Glutamatergic neuron (in vitro differentiated cells): ENCODE results near the gene SMOC2. TPM values are rescaled to one million over a fixed set of nuclear protein-coding genes. Genes with fewer than 3 reads are reported as not detected.

Experiments used
- DNase-seq: peaks from one replicate; pipeline ENCODE4 v3.0.0; 2022
- H3K27ac Mint-ChIP-seq: one replicate; pipeline ENCODE4 v1.8.0; 2020; ENCODE audit warnings: mild to moderate bottlenecking, mixed read lengths, inconsistent platforms; ENCODE audit not compliant: unreplicated experiment
- H3K27me3 Mint-ChIP-seq: one replicate; pipeline ENCODE4 v1.8.0; 2020; ENCODE audit warnings: mild to moderate bottlenecking, moderate library complexity, mixed read lengths, inconsistent platforms; ENCODE audit not compliant: unreplicated experiment
- H3K36me3 Mint-ChIP-seq: one replicate; pipeline ENCODE4 v1.8.0; 2020; ENCODE audit warnings: mild to moderate bottlenecking, mixed read lengths, inconsistent platforms; ENCODE audit not compliant: unreplicated experiment
- H3K4me1 Mint-ChIP-seq: one replicate; pipeline ENCODE4 v1.8.0; 2020; ENCODE audit warnings: mild to moderate bottlenecking, low read depth, mixed read lengths, inconsistent platforms; ENCODE audit not compliant: unreplicated experiment
- H3K4me3 Mint-ChIP-seq: one replicate; pipeline ENCODE4 v1.8.0; 2020; ENCODE audit warnings: mild to moderate bottlenecking, mixed read lengths, inconsistent platforms; ENCODE audit not compliant: unreplicated experiment
- H3K9me3 Mint-ChIP-seq: one replicate; pipeline ENCODE4 v1.8.0; 2020; ENCODE audit warnings: mild to moderate bottlenecking, moderate library complexity, mixed read lengths, inconsistent platforms; ENCODE audit not compliant: unreplicated experiment
- total RNA-seq: library from RNA; stranded (reverse); fragmentation: NEBNext Ultra II Directional; extraction: Animal tissue kit (Norgen Biotek cat#: 25700); gene quantifications from one replicate; pipeline ENCODE4 v1.2.1, GENCODE V29; 2021; ENCODE audit not compliant: unreplicated experiment
- TF ChIP-seq, protein P1 (sequence below): fragments of 200-600 bp; sonication (generic); IDR thresholded peaks from one replicate; pipeline ENCODE4 v1.5.0; 2021; ENCODE audit not compliant: partially characterized antibody, unreplicated experiment

The SMOC2 gene
- total RNA-seq, 1 donor from 2014 or later = 0.44 TPM

DNA sequence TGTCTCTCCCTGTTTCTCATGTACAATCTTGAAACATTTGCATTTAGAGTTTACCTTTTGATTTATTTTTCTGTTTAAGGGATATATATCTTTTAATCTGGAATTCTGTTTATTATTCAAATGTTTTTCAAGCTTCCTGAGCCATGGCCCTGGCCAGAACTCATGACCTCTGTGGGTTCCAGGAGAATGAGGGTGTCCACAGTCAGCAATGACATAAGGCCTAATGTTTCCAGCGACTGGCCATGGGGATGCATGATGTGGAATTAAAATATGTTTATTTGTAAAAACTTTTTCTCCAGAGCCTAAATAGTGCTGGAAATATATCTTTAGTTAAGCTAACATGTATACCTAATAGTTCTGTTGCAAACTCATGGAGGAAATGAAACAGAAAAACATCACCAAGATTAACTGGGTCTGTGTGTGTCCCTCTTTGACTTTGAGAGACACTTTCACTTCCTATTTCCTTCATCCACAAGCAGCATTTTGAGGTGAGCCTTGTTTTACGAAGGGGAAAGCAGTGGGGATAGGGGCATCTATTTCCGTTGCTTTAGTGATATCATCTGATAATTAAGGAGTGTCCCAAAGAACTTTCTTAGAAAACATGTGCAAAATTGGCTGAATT, 87.6 kb downstream of the SMOC2 start:
- Mint-ChIP-seq H3K27ac (no peak overlapping the region), H3K4me1 (peaks cover 13% of the 10 kb centered on the region), H3K4me3 (no peak overlapping the region), H3K9me3 (no peaks in the 10 kb centered on the region), H3K27me3 (no peaks in the 10 kb centered on the region), H3K36me3 (no peaks in the 10 kb centered on the region)
- DNase-seq = no peak
- TF ChIP-seq, protein P1, sequence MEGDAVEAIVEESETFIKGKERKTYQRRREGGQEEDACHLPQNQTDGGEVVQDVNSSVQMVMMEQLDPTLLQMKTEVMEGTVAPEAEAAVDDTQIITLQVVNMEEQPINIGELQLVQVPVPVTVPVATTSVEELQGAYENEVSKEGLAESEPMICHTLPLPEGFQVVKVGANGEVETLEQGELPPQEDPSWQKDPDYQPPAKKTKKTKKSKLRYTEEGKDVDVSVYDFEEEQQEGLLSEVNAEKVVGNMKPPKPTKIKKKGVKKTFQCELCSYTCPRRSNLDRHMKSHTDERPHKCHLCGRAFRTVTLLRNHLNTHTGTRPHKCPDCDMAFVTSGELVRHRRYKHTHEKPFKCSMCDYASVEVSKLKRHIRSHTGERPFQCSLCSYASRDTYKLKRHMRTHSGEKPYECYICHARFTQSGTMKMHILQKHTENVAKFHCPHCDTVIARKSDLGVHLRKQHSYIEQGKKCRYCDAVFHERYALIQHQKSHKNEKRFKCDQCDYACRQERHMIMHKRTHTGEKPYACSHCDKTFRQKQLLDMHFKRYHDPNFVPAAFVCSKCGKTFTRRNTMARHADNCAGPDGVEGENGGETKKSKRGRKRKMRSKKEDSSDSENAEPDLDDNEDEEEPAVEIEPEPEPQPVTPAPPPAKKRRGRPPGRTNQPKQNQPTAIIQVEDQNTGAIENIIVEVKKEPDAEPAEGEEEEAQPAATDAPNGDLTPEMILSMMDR = no peak

GRCh38 chr6:168529214-168529613, 88.2 kb downstream of the SMOC2 start:
- H3K27me3 Mint-ChIP-seq = no peaks in the 10 kb centered on the region
- DNase-seq = no peak
- H3K36me3 Mint-ChIP-seq = no peaks in the 10 kb centered on the region
- no peak overlapping the region for H3K27ac Mint-ChIP-seq
- no peaks in the 10 kb centered on the region for H3K9me3 Mint-ChIP-seq
- TF ChIP-seq, protein P1 = no peak
- no peak overlapping the region for H3K4me3 Mint-ChIP-seq
- peaks cover 13% of the 10 kb centered on the region for H3K4me1 Mint-ChIP-seq

- DNase-seq = no peak
- H3K27me3 Mint-ChIP-seq = no peaks in the 10 kb centered on the region
- no peaks in the 10 kb centered on the region for H3K9me3 Mint-ChIP-seq
- no peak overlapping the region for H3K27ac Mint-ChIP-seq
- H3K4me1 Mint-ChIP-seq = peaks cover 12% of the 10 kb centered on the region
- TF ChIP-seq, protein P1 = peak; percentile 31
- H3K36me3 Mint-ChIP-seq = no peaks in the 10 kb centered on the region
- no peak overlapping the region for H3K4me3 Mint-ChIP-seq
Measured at GRCh38 chr6:168530653-168531071, 89.7 kb downstream of the SMOC2 start.

GRCh38 chr6:168532070-168532469, 91.1 kb downstream of the SMOC2 start:
- no peaks in the 10 kb centered on the region for H3K36me3 Mint-ChIP-seq

DNA sequence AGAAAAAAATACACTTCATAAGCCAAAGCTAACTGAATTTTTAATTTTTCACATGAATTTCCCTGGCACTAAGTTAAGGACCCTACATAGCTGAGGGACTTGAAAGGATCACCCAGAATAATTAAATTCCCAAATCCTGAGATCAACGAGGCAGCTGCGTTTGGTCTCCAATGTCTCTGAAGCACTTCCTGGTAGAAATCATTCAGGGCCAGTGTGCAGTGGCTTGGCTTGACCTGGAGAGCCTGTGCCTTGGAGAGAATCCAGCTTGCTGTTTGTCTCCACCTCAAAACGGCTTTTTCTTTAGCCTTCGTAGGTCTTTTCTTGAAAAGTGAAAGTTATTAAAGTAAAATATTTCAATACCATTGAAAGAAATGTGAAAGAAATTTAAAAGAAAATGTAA, 92.4 kb downstream of the SMOC2 start:
- Mint-ChIP-seq H3K36me3 (no peaks in the 10 kb centered on the region), H3K27ac (no peak overlapping the region), H3K27me3 (no peaks in the 10 kb centered on the region), H3K4me1 (peaks cover 18% of the 10 kb centered on the region), H3K9me3 (peaks cover 1% of the 10 kb centered on the region), H3K4me3 (no peak overlapping the region)
- no peak for DNase-seq
- TF ChIP-seq, protein P1 = no peak

More at GRCh38 chr6:168532070-168532469, 91.1 kb downstream of the SMOC2 start:
- DNase-seq = no peak
- Mint-ChIP-seq H3K4me3 (no peak overlapping the region), H3K9me3 (no peaks in the 10 kb centered on the region), H3K27me3 (no peaks in the 10 kb centered on the region), H3K4me1 (peaks cover 18% of the 10 kb centered on the region), H3K27ac (no peak overlapping the region)
- TF ChIP-seq, protein P1 = no peak
